M059J (cell line): Measurements from ENCODE around the gene BDNF. TPM values are rescaled to one million over a fixed set of nuclear protein-coding genes. Genes with fewer than 3 reads are reported as not detected.

ENCODE experiments used
- DNase-seq: peaks from one replicate; pipeline ENCODE4 v3.0.0-alpha.2; 2012; ENCODE audit warnings: low read depth
- total RNA-seq: library from RNA; depleted of rRNA; stranded (reverse); fragments of >200 nt; shearing (Covaris generic); gene quantifications from 2 replicates; pipeline ENCODE4 v1.2.3, GENCODE V29; 2014

Gene BDNF
- total RNA-seq, 1 experiment from 2014 or later = 46.9 TPM

GRCh38 chr11:27626269-27626937 is 73.9 kb downstream of the BDNF start:
- DNase-seq = no peak

- DNase-seq = no peak
These were observed 74.8 kb downstream of the BDNF start for GRCh38 chr11:27625347-27625912.

GRCh38 chr11:27623945-27624523 is 76.2 kb downstream of the BDNF start:
- no peak for DNase-seq

- DNase-seq = no peak
These were observed 77.5 kb downstream of the BDNF start for GRCh38 chr11:27622541-27623300.

GRCh38 chr11:27621405-27622161 is 78.7 kb downstream of the BDNF start:
- peak; percentile 32 for DNase-seq

- DNase-seq = peak; percentile 24
These were observed 80.4 kb downstream of the BDNF start for GRCh38 chr11:27619763-27620335.

GRCh38 chr11:27619039-27619574 is 81.1 kb downstream of the BDNF start:
- peak; percentile 32 for DNase-seq

- peak; percentile 26 for DNase-seq
These were observed 81.9 kb downstream of the BDNF start for GRCh38 chr11:27618281-27618915.

- DNase-seq = no peak
These were observed 83.5 kb downstream of the BDNF start for GRCh38 chr11:27616711-27617110.

- DNase-seq = no peak
These were observed 84.4 kb downstream of the BDNF start for GRCh38 chr11:27615833-27616232.

- DNase-seq = no peak
These were observed 86.2 kb downstream of the BDNF start for GRCh38 chr11:27614092-27614491.

- DNase-seq = no peak
These were observed 87.0 kb downstream of the BDNF start for GRCh38 chr11:27612932-27613880.

- DNase-seq = no peak
These were observed 88.3 kb downstream of the BDNF start for GRCh38 chr11:27611947-27612455.

- DNase-seq = no peak
These were observed 88.9 kb downstream of the BDNF start for GRCh38 chr11:27611390-27611789.

GRCh38 chr11:27610946-27611345 is 89.3 kb downstream of the BDNF start:
- no peak for DNase-seq

- DNase-seq = no peak
These were observed 90.0 kb downstream of the BDNF start for GRCh38 chr11:27610280-27610679.

- no peak for DNase-seq
These were observed 91.3 kb downstream of the BDNF start for GRCh38 chr11:27608951-27609350.

GRCh38 chr11:27605422-27605821 is 94.8 kb downstream of the BDNF start:
- no peak for DNase-seq
